Measurements from ENCODE around the gene SERPINA6. TPM values are rescaled to one million over a fixed set of nuclear protein-coding genes. Genes with fewer than 3 reads are reported as not detected.

Gene SERPINA6
- total and polyA plus RNA-seq, 2 donors (not counting 1 experiment from before 2014, with no cell fraction given): not detected

- H3K9ac ChIP-seq (ENCODE audit: low read length): no peak within 1 kb of the TSS
- H2AFZ ChIP-seq (ENCODE audit: insufficient read depth, low read depth, low read length, poor library complexity, severe bottlenecking): no peak within 1 kb of the TSS
- TF ChIP-seq EZH2 (IDR thresholded peaks at IDR 0.05; ENCODE audit: borderline replicate concordance, insufficient read depth, low read depth, low read length, poor library complexity, severe bottlenecking): no peak
- TF ChIP-seq, protein P1, sequence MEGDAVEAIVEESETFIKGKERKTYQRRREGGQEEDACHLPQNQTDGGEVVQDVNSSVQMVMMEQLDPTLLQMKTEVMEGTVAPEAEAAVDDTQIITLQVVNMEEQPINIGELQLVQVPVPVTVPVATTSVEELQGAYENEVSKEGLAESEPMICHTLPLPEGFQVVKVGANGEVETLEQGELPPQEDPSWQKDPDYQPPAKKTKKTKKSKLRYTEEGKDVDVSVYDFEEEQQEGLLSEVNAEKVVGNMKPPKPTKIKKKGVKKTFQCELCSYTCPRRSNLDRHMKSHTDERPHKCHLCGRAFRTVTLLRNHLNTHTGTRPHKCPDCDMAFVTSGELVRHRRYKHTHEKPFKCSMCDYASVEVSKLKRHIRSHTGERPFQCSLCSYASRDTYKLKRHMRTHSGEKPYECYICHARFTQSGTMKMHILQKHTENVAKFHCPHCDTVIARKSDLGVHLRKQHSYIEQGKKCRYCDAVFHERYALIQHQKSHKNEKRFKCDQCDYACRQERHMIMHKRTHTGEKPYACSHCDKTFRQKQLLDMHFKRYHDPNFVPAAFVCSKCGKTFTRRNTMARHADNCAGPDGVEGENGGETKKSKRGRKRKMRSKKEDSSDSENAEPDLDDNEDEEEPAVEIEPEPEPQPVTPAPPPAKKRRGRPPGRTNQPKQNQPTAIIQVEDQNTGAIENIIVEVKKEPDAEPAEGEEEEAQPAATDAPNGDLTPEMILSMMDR (IDR thresholded peaks at IDR 0.05): no peak
- H3K4me2 ChIP-seq (replicated peaks; ENCODE audit: low read depth, low read length, poor library complexity, severe bottlenecking): no peak within 1 kb of the TSS
- H3K9me3 ChIP-seq (ENCODE audit: control extremely low read depth in 1 of 3, control insufficient read depth in 2 of 3, insufficient read depth in 1 of 3, low read length in 2 of 3): peaks cover 0 to 3% (median 0%) of the 10 kb centered on the region in 3 donors
- H3K27me3 ChIP-seq (replicated peaks in 1 of 4; ENCODE audit: control extremely low read depth in 1 of 4, control insufficient read depth in 3 of 4, insufficient read depth in 4 of 4, low read length in 3 of 4): no peaks in the 10 kb centered on the region
- ChIA-PET POLR2A (no interaction called here), CTCF (no interaction called here)
- H3K79me2 ChIP-seq (ENCODE audit: control insufficient read depth, insufficient read depth, low read length): no peaks in the 10 kb centered on the region
- H3K4me1 ChIP-seq (ENCODE audit: control insufficient read depth in 2 of 2, insufficient read depth in 2 of 2, low read length in 2 of 2): no peaks in the 10 kb centered on the region
- 82% methylated on average over 14 of the region's 14 CpGs for WGBS (ENCODE audit: insufficient coverage)
- intact Hi-C loops (cut with micrococcal nuclease): no loop called here
- DNase-seq: no peak
- Mint-ChIP-seq H3K27me3 (peaks cover 5% of the 10 kb centered on the region), H3K4me1 (no peaks in the 10 kb centered on the region), H3K27ac (no peak within 1 kb of the TSS), H3K4me3 (no peak within 1 kb of the TSS), H3K9me3 (ENCODE audit: insufficient read depth) (no peaks in the 10 kb centered on the region)
- H3K4me3 ChIP-seq (ENCODE audit: control extremely low read depth in 1 of 5, extremely low read depth in 1 of 5, insufficient read depth in 1 of 5, low read depth in 2 of 5, low read length in 4 of 5): no peak within 1 kb of the TSS
- H4K20me1 ChIP-seq (ENCODE audit: control insufficient read depth, insufficient read depth, low read length, poor library complexity, severe bottlenecking): no peaks in the 10 kb centered on the region
- ATAC-seq (ENCODE audit: low read depth): no peak
- H3K27ac ChIP-seq (ENCODE audit: low read length in 2 of 2): no peak within 1 kb of the TSS
- H3K36me3 ChIP-seq (replicated peaks in 1 of 2; ENCODE audit: control extremely low read depth in 1 of 2, control insufficient read depth in 1 of 2, extremely low read depth in 1 of 2, insufficient read depth in 2 of 2, low read length in 1 of 2): no peaks in the 10 kb centered on the region
These were observed 43.2 kb upstream of the SERPINA6 start, which contains the start of gene SERPINA2 for GRCh38 chr14:94366146-94366915. TSS of gene SERPINA2 (minus strand) at chr14:94366698.

DNA sequence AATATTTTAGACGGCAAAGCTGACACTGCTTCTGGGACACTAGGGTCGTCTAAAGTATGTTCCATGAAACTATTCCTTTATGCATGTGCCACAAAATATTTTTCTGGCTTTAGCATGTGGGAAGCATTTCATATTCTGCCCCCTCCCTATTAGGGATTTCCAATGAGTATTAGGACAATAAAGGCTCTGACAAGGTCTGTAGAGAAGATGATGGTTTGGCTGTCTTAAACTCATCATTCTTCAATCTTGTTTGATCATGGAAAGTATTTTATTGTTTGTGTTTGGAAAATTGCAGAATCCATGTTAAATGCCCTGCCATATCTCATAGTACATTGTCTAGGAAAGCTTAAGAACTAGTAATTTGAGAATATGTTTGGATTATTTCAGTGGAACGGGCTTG, 42.5 kb upstream of the SERPINA6 start:
- ChIA-PET CTCF (no interaction called here), POLR2A (no interaction called here)
- Mint-ChIP-seq H3K4me3 (no peak overlapping the region), H3K9me3 (ENCODE audit: insufficient read depth) (no peaks in the 10 kb centered on the region), H3K27ac (no peak overlapping the region), H3K27me3 (peaks cover 5% of the 10 kb centered on the region), H3K4me1 (no peaks in the 10 kb centered on the region)
- H3K4me3 ChIP-seq (ENCODE audit: control extremely low read depth in 1 of 5, extremely low read depth in 1 of 5, insufficient read depth in 1 of 5, low read depth in 2 of 5, low read length in 4 of 5): no peak overlapping the region
- H3K9ac ChIP-seq (ENCODE audit: low read length): no peak overlapping the region
- no peaks in the 10 kb centered on the region for H3K27me3 ChIP-seq (replicated peaks in 1 of 4; ENCODE audit: control extremely low read depth in 1 of 4, control insufficient read depth in 3 of 4, insufficient read depth in 4 of 4, low read length in 3 of 4)
- ATAC-seq (ENCODE audit: low read depth) (no peak), DNase-seq (no peak)
- no peak overlapping the region for H3K27ac ChIP-seq (ENCODE audit: low read length in 2 of 2)
- H3K79me2 ChIP-seq (ENCODE audit: control insufficient read depth, insufficient read depth, low read length): no peaks in the 10 kb centered on the region
- intact Hi-C loops (cut with micrococcal nuclease): no loop called here
- H3K4me1 ChIP-seq (ENCODE audit: control insufficient read depth in 2 of 2, insufficient read depth in 2 of 2, low read length in 2 of 2): no peaks in the 10 kb centered on the region
- H3K4me2 ChIP-seq (replicated peaks; ENCODE audit: low read depth, low read length, poor library complexity, severe bottlenecking): no peak overlapping the region
- H4K20me1 ChIP-seq (ENCODE audit: control insufficient read depth, insufficient read depth, low read length, poor library complexity, severe bottlenecking): no peaks in the 10 kb centered on the region
- TF ChIP-seq EZH2 (IDR thresholded peaks at IDR 0.05; ENCODE audit: borderline replicate concordance, insufficient read depth, low read depth, low read length, poor library complexity, severe bottlenecking): no peak
- TF ChIP-seq, protein P1 (IDR thresholded peaks at IDR 0.05): no peak
- no peak overlapping the region for H2AFZ ChIP-seq (ENCODE audit: insufficient read depth, low read depth, low read length, poor library complexity, severe bottlenecking)
- peaks cover 0 to 3% (median 0%) of the 10 kb centered on the region in 3 donors for H3K9me3 ChIP-seq (ENCODE audit: control extremely low read depth in 1 of 3, control insufficient read depth in 2 of 3, insufficient read depth in 1 of 3, low read length in 2 of 3)
- no peaks in the 10 kb centered on the region for H3K36me3 ChIP-seq (replicated peaks in 1 of 2; ENCODE audit: control extremely low read depth in 1 of 2, control insufficient read depth in 1 of 2, extremely low read depth in 1 of 2, insufficient read depth in 2 of 2, low read length in 1 of 2)
- WGBS (ENCODE audit: insufficient coverage): 74% methylated on average over 2 of the region's 3 CpGs

All from B cell (primary cell).